OCI-LY7 (cell line): ENCODE measurements around the gene PRMT2. TPM values are rescaled to one million over a fixed set of nuclear protein-coding genes. Genes with fewer than 3 reads are reported as not detected.

Experiments
- BruUV-seq: library from RNA; stranded (reverse); fragments of 400-500 nt; replicated peaks from 2 replicates; lab custom pipeline; 2021; lab: Mats Ljungman, UMichigan
- CTCF ChIA-PET: fragments of 300-600 bp; sonication (Branson Sonifier 250); formaldehyde crosslinking; loops from one replicate; lab custom pipeline; 2022; ENCODE audit warnings: antibody characterized with exemption; ENCODE audit not compliant: unreplicated experiment; lab: Charles Lee
- POLR2A ChIA-PET: fragments of 300-600 bp; sonication (Branson Sonifier 250); formaldehyde crosslinking; loops from one replicate; lab custom pipeline; 2022; ENCODE audit warnings: antibody characterized with exemption; lab: Charles Lee
- DNase-seq: peaks from one replicate; pipeline ENCODE4 v3.0.0-alpha.2; 2015; ENCODE audit warnings: low spot score
- H2AFZ ChIP-seq: fragments of 200-600 bp; sonication (generic), shearing (Covaris generic); 2 replicates; pipeline ENCODE4 v1.6.1; 2014; ENCODE audit warnings: mild to moderate bottlenecking, antibody characterized with exemption, low read length, moderate library complexity
- H3K27ac ChIP-seq: fragments of 200-600 bp; sonication (generic); 2 replicates; pipeline ENCODE4 v1.5.1; 2014; ENCODE audit warnings: mixed run types, low read depth, mild to moderate bottlenecking, moderate library complexity, low read length, inconsistent platforms; ENCODE audit not compliant: poor library complexity, severe bottlenecking
- H3K36me3 ChIP-seq: fragments of 200-600 bp; sonication (generic); 2 replicates; pipeline ENCODE4 v1.6.1; 2014; ENCODE audit warnings: mild to moderate bottlenecking, antibody characterized with exemption, low read length, moderate library complexity, mixed read lengths; ENCODE audit not compliant: insufficient read depth
- H3K4me1 ChIP-seq: fragments of 200-600 bp; sonication (generic); 2 replicates; pipeline ENCODE4 v1.5.1; 2014; ENCODE audit warnings: mild to moderate bottlenecking, low read length; ENCODE audit not compliant: insufficient read depth, poor library complexity, severe bottlenecking
- H3K4me2 ChIP-seq: fragments of 200-600 bp; sonication (generic); 2 replicates; pipeline ENCODE4 v1.6.1; 2014; ENCODE audit warnings: mild to moderate bottlenecking, low read length
- H3K4me3 ChIP-seq: fragments of 200-600 bp; sonication (generic); 2 replicates; pipeline ENCODE4 v1.5.1; 2014; ENCODE audit warnings: mild to moderate bottlenecking, low read depth, low read length; ENCODE audit not compliant: poor library complexity, severe bottlenecking
- H3K79me2 ChIP-seq: fragments of 200-600 bp; sonication (generic); 2 replicates; pipeline ENCODE4 v1.6.1; 2016; ENCODE audit warnings: low read depth, mild to moderate bottlenecking, low read length, moderate library complexity, mixed read lengths; ENCODE audit not compliant: insufficient read depth
- H3K9me2 ChIP-seq: fragments of 200-600 bp; sonication (generic); 2 replicates; pipeline ENCODE4 v1.6.1; 2016; ENCODE audit warnings: mild to moderate bottlenecking, low read length, mixed read lengths; ENCODE audit not compliant: insufficient read depth
- H3K9me3 ChIP-seq: fragments of 200-600 bp; sonication (generic); 2 replicates; pipeline ENCODE4 v1.6.1; 2014; ENCODE audit warnings: mild to moderate bottlenecking, mixed run types, low read length, mixed read lengths
- H4K20me1 ChIP-seq: fragments of 200-600 bp; sonication (generic); 2 replicates; pipeline ENCODE4 v1.6.1; 2014; ENCODE audit warnings: mild to moderate bottlenecking, antibody characterized with exemption, low read length, moderate library complexity, mixed read lengths; ENCODE audit not compliant: insufficient read depth
- CTCF ChIP-seq: fragments of 200-600 bp; sonication (generic); conservative IDR thresholded peaks from 2 replicates; pipeline ENCODE4 v1.5.1; 2014; ENCODE audit warnings: mild to moderate bottlenecking, antibody characterized with exemption, low read length, moderate library complexity, mixed read lengths
- EZH2phosphoT487 ChIP-seq: fragments of 200-600 bp; sonication (generic); IDR thresholded peaks from 2 replicates; pipeline ENCODE4 v1.6.1; 2018; ENCODE audit warnings: low read depth, borderline replicate concordance, mild to moderate bottlenecking, mixed run types, antibody characterized with exemption, low read length, moderate library complexity, mixed read lengths
- intact Hi-C: fragments of 100-400 bp; cut with micrococcal nuclease; formaldehyde crosslinking; loops from one replicate; pipeline ENCODE4 v1.10.0; 2022; ENCODE audit not compliant: unreplicated experiment
- total RNA-seq, 2 experiments: library from RNA; depleted of rRNA in 1 of 2; stranded (reverse); fragments of >200 nt in 1 of 2; shearing (Covaris generic) in 1 of 2; gene quantifications; 2 replicates each; pipeline ENCODE4 v1.2.3, GENCODE V29; 2014 to 2022

The PRMT2 gene
- total RNA-seq, 2 experiments from 2014 or later = 30.5 to 32.8 TPM

GRCh38 chr21:46663754-46664153 is 28.3 kb downstream of the PRMT2 start:
- no peak overlapping the region for H2AFZ ChIP-seq
- no peak for DNase-seq
- no peak overlapping the region for H3K4me3 ChIP-seq
- intact Hi-C loops = no loop called here
- no peaks in the 10 kb centered on the region for H3K4me1 ChIP-seq
- no peak overlapping the region for H3K27ac ChIP-seq
- no peaks in the 10 kb centered on the region for H3K9me2 ChIP-seq
- TF ChIP-seq CTCF = no peak
- TF ChIP-seq EZH2phosphoT487 = no peak
- POLR2A ChIA-PET = no interaction called here
- H3K4me2 ChIP-seq = no peak overlapping the region
- no peaks in the 10 kb centered on the region for H3K79me2 ChIP-seq
- BruUV-seq = no TSS peak
- no peaks in the 10 kb centered on the region for H3K36me3 ChIP-seq
- no peaks in the 10 kb centered on the region for H4K20me1 ChIP-seq
- CTCF ChIA-PET = no interaction called here
- no peaks in the 10 kb centered on the region for H3K9me3 ChIP-seq

- Histone ChIP-seq H3K4me1 (no peaks in the 10 kb centered on the region), H3K27ac (no peak overlapping the region), H2AFZ (no peak overlapping the region), H4K20me1 (no peaks in the 10 kb centered on the region), H3K9me3 (no peaks in the 10 kb centered on the region), H3K4me2 (no peak overlapping the region), H3K9me2 (no peaks in the 10 kb centered on the region), H3K4me3 (no peak overlapping the region), H3K79me2 (no peaks in the 10 kb centered on the region), H3K36me3 (no peaks in the 10 kb centered on the region)
- ChIA-PET POLR2A (no interaction called here), CTCF (no interaction called here)
- no peak for DNase-seq
- intact Hi-C loops = no loop called here
- BruUV-seq = no TSS peak
- no peak for TF ChIP-seq EZH2phosphoT487
- no peak for TF ChIP-seq CTCF
Measured at GRCh38 chr21:46664316-46664995, 29.0 kb downstream of the PRMT2 start.

- no peak for DNase-seq
- POLR2A ChIA-PET = no interaction called here
- no peaks in the 10 kb centered on the region for H3K9me2 ChIP-seq
- TF ChIP-seq EZH2phosphoT487 (no peak), CTCF (no peak)
- no peaks in the 10 kb centered on the region for H3K36me3 ChIP-seq
- H2AFZ ChIP-seq = no peak overlapping the region
- H3K9me3 ChIP-seq = no peaks in the 10 kb centered on the region
- no peaks in the 10 kb centered on the region for H3K4me1 ChIP-seq
- H3K27ac ChIP-seq = no peak overlapping the region
- no peaks in the 10 kb centered on the region for H3K79me2 ChIP-seq
- BruUV-seq = no TSS peak
- no peaks in the 10 kb centered on the region for H4K20me1 ChIP-seq
- CTCF ChIA-PET = no interaction called here
- no peak overlapping the region for H3K4me3 ChIP-seq
- H3K4me2 ChIP-seq = no peak overlapping the region
- intact Hi-C loops = no loop called here
Measured at GRCh38 chr21:46665566-46665965, 30.1 kb downstream of the PRMT2 start.
